Astrocyte (in vitro differentiated cells and primary cell): Measurements from ENCODE around the gene SLAMF6.

Source experiments
- EZH2 ChIP-seq: IDR thresholded peaks from 2 replicates; pipeline ENCODE4 v1.6.1; 2012; ENCODE audit warnings: mild to moderate bottlenecking, low read length, inconsistent platforms; ENCODE audit not compliant: insufficient read depth
- TF ChIP-seq, protein P1 (sequence below): IDR thresholded peaks from 2 replicates; pipeline ENCODE4 v1.5.1; 2011; ENCODE audit warnings: low read depth, mild to moderate bottlenecking, inconsistent platforms, low read length, moderate library complexity; ENCODE audit not compliant: insufficient read depth

DNA sequence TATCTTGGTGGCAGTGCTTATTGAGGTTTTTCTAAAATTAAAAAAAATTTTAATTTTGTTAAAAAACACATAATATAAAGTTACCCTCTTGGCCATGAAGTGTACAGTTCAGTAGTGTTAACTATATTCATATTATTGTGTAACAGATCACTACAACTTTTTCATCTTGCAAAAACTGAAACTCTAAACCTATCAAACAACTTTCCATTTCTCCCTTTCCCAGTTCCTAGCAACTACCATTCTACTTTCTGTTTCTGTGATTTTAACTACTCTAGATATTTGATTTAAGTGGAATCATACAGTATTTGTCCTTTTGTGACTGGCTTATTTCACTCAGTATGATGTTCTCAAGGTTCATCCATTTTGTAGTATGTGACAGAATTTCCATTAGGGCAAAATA is 55.5 kb downstream of the SLAMF6 start:
- TF ChIP-seq, protein P1, sequence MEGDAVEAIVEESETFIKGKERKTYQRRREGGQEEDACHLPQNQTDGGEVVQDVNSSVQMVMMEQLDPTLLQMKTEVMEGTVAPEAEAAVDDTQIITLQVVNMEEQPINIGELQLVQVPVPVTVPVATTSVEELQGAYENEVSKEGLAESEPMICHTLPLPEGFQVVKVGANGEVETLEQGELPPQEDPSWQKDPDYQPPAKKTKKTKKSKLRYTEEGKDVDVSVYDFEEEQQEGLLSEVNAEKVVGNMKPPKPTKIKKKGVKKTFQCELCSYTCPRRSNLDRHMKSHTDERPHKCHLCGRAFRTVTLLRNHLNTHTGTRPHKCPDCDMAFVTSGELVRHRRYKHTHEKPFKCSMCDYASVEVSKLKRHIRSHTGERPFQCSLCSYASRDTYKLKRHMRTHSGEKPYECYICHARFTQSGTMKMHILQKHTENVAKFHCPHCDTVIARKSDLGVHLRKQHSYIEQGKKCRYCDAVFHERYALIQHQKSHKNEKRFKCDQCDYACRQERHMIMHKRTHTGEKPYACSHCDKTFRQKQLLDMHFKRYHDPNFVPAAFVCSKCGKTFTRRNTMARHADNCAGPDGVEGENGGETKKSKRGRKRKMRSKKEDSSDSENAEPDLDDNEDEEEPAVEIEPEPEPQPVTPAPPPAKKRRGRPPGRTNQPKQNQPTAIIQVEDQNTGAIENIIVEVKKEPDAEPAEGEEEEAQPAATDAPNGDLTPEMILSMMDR = no peak
- no peak for TF ChIP-seq EZH2
